Measurements from ENCODE around the gene WDR27.

WDR27 gene

DNA sequence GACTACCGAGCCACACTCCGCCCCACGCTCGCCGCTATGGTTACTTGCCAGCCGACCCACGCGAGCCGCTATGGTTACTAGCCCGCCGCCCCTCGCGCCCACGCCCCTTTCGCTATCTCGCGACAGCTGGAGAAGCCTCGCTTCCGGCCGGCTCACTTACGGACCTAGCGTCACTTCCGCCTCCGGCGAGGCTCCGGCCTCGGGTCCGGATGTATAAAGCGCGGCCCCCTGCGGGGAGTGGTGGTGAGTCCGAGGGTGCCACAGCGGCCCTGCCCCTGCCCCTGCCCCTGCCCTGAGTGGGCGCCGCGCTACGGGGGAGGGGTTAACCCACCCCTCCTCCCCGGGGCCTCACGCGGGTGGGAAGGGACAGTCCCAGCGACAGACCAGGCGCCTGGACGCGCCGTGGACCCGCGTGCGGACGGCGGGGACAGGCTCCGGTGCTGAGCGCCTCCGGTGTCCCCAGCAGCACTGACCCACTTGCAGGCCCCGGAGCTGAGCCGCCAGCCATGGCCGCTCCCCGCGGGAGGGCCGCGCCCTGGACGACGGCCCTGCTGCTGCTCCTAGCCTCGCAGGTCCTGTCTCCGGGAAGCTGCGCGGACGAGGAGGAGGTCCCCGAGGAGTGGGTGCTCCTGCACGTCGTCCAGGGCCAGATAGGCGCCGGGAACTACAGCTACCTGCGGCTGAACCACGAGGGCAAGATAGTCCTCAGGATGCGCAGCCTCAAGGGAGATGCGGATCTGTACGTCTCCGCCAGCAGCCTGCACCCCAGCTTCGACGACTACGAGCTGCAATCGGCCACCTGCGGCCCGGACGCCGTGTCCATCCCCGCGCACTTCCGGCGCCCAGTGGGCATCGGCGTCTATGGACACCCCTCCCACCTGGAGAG is at the start of gene WDR27, which contains the start of gene C6orf120:
WDR27 (minus strand) TSS at position 76 of the 886 bp plus-strand sequence. CDS start 13,024 bp downstream, outside the sequence.
C6orf120 (plus strand) TSS at position 173 of the 886 bp plus-strand sequence; CDS start at position 507, 334 bp downstream.
- DNase-seq (ENCODE audit: low read depth in 2 of 2, low spot score in 1 of 2): peak; percentile 95

GRCh38 chr6:169746556-169746955 is 44.7 kb upstream of the WDR27 start:
- DNase-seq (ENCODE audit: low read depth in 2 of 2, low spot score in 1 of 2): no peak

GRCh38 chr6:169745405-169745804 is 43.6 kb upstream of the WDR27 start:
- no peak for DNase-seq (ENCODE audit: low read depth in 2 of 2, low spot score in 1 of 2)

DNA sequence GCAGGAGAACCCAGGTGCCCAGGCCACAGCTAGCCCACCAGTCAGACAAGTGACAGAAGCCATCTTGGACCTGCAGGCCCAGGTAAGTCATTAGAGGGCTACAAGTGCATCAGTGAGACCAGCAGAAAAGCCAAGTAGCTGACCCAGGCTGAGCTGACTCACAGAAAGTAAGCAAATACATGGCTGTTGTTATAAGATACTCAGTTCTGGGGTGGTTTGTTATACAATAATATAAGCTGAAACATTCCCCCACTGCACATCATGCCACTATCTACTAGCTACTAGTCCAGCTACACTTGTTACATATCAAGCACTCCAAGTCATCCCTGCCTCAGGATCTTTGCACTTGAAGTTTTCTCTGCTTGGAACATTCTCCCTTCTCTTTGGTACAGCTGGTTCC is 39.5 kb upstream of the WDR27 start:
- no peak for DNase-seq (ENCODE audit: low read depth in 2 of 2, low spot score in 1 of 2)

GRCh38 chr6:169738976-169739529 is 37.2 kb upstream of the WDR27 start:
- DNase-seq (ENCODE audit: low read depth in 2 of 2, low spot score in 1 of 2): no peak

- DNase-seq (ENCODE audit: low read depth in 2 of 2, low spot score in 1 of 2): no peak
These were observed 36.6 kb upstream of the WDR27 start for GRCh38 chr6:169738204-169738975.

DNA sequence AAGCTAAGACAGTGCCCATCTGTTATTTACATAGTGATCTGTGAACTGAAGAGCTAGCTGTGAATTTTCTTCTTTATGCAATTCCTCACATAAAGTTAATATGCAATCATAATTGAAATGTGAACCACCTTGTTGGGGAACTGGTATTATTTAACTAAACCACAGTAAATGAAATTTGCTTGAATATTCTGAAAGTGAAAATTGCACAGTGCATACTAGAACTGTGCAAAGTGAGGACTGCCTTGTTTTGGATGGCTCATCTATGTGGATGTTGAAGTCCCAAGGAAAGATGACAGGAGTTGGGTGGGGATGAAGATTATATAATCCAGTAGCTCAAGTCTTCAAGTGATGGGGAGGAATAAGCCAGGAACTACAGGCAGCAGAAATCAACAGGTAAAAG is 28.1 kb upstream of the WDR27 start:
- DNase-seq (ENCODE audit: low read depth in 2 of 2, low spot score in 1 of 2): no peak

GRCh38 chr6:169726963-169727362 is 25.1 kb upstream of the WDR27 start:
- DNase-seq (ENCODE audit: low read depth in 2 of 2, low spot score in 1 of 2): no peak

- DNase-seq (ENCODE audit: low read depth in 2 of 2, low spot score in 1 of 2): no peak
These were observed 24.2 kb upstream of the WDR27 start for GRCh38 chr6:169726049-169726400.

- no peak for DNase-seq (ENCODE audit: low read depth in 2 of 2, low spot score in 1 of 2)
These were observed 23.6 kb upstream of the WDR27 start for GRCh38 chr6:169725125-169726048.

DNA sequence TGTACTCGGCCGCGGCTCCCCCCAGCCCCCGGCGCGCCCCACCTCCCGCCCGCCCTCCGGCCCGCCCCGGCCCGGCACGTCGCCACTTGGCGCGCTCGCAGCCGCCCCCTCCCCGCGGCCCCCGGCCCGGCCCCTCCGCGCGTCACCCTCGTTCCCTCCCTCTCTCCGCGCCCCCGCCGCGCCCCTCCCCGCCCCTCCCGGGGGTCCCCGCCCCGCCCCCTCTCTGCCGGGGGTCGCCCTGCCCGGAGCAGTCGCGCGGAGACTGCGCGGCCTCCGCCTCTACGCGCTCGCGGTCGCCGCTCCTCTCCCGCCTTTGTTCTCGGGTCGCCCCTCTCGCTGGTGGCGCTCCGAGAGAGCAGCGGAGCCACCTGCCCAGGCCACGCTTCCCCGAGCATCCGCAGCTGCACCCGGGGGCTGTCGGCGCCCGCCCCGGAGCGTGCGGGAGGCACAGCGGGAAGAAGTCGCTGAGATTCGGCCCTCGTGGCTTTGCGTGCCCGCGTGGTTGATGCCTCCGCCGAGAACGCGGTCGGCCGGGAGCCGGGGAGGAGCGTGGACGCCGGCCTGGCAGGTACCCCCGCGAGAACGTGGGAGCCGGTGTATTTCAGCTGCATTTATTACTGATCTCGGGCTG is 22.8 kb upstream of the WDR27 start, which contains the start of gene PHF10:
PHF10 (minus strand) TSS at position 7 of the 631 bp plus-strand sequence. CDS start 569 bp downstream, outside the sequence.
- peak in 1 of 2 donors; percentile 41 for DNase-seq (ENCODE audit: low read depth in 2 of 2, low spot score in 1 of 2)

- DNase-seq (ENCODE audit: low read depth in 2 of 2, low spot score in 1 of 2): peak in 1 of 2 donors; percentile 9
These were observed 22.2 kb upstream of the WDR27 start for GRCh38 chr6:169723991-169724493.

DNA sequence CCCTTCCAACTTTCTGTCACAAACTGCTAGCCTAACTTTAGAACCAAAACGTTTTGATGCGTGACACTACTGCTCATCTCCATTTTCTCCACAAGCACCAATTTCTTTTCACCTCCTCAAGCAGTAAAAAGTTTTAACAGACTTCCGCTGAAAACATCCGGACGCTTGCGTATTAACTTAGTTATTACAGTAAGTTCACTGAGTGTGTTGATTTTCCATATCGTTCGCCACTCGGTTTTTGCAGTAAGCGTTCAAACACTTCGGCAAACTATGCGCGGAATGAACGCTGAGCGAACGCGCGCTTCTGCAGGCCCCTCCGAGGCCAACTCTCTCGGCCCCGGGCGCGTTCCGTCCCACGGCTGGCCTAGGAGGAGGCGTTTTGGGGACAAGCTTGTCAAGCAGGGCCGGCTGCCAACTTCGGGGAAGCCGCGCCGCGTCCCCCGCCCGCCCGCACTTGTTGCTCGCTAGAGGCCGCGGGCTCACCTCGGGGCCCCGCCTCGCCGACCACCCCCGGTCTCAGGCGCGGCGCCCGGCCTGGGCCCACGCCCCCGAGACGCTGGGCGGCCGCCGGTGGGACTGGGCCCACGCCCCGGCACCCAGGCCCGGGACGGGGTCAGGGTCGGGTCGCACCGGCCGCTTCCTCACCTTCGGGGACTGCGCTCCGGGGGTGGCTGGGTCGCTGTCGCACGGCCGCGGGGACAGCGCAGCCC is 21.5 kb upstream of the WDR27 start:
- DNase-seq (ENCODE audit: low read depth in 2 of 2, low spot score in 1 of 2): peak in 1 of 2 donors; percentile 40

- DNase-seq (ENCODE audit: low read depth in 2 of 2, low spot score in 1 of 2): peak in 1 of 2 donors; percentile 13
These were observed 20.8 kb upstream of the WDR27 start for GRCh38 chr6:169722362-169723199.

DNA sequence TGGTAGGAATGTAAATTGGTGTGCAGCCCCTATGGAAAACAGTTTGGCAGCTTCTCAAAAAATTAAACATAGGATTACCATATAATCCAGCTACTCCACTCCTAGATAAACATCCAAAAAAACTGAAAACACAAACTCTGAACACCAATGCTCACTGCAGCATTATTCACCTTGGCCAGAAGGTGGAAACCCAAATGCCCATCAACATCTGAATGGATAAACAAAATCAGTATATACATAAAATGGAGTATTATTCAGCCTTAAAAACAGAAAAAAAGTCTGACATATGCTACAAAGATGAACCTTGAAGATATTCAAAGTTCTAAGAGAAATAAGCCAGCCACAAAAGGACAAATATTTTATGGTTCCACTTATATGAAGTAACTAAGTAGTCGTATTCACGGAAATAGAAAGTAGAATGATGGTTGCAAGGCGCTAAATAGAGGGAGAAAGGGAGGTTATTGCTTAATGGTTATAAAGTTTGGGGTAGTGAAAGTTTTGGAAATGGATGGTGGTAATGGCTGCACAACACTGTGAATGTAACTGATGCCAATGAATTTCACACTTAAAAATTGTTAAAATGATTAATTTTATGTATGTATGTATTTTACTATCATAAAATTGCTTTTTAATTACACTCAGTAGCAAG is 18.5 kb upstream of the WDR27 start:
- DNase-seq (ENCODE audit: low read depth in 2 of 2, low spot score in 1 of 2): no peak

DNA sequence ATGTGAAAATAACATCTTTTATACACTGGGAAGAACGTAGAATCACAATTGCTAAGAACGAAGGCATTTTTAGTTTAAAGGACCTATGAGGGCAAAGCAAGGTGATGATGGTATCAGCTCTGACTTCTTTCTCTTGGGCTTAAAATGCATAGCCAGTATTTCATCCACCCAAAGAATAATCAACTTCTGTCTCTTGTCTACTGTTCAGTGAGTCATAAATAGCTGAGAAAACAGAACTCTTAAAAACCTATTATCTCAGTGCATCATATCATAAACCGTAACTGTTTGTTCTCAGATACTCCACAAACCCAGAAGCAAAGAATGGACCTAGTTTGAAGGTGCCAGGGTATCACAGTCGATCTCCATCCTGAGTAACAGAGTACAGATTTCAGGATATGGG is 17.3 kb upstream of the WDR27 start:
- DNase-seq (ENCODE audit: low read depth in 2 of 2, low spot score in 1 of 2): no peak

- no peak for DNase-seq (ENCODE audit: low read depth in 2 of 2, low spot score in 1 of 2)
These were observed 12.8 kb upstream of the WDR27 start for GRCh38 chr6:169714595-169714994.

DNA sequence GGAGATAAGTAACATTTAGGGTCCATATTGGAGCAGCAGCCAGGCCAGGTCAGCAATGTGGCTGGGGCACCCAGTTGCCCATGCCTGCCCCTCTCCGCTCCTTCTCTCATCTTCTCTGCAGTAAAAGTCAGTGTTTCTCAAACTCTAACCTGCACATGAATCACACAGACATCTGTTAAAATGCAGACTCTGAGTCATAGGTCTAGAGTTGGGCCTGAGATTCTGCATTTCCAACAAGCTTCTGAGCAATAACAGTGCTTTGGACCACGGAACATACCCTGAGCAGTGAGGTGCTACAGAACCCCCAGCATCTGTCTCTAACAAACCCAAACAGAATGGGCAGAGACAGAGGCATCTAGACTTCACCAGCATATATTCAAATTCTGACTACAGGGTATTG is 12.3 kb upstream of the WDR27 start:
- DNase-seq (ENCODE audit: low read depth in 2 of 2, low spot score in 1 of 2): no peak
